ENCODE measurements around the gene OSBPL3. TPM values are rescaled to one million over a fixed set of nuclear protein-coding genes. Genes with fewer than 3 reads are reported as not detected.

The OSBPL3 gene
- total RNA-seq, 2 donors from 2014 or later = 3.1 to 8.2 TPM

- Histone ChIP-seq H3K9me3 (no peaks in the 10 kb centered on the region), H3K4me1 (peaks cover 27% of the 10 kb centered on the region), H3K36me3 (replicated peaks in 1 of 2; ENCODE audit: insufficient read depth in 1 of 2, low read depth in 2 of 2) (no peaks in the 10 kb centered on the region), H3K27me3 (no peaks in the 10 kb centered on the region), H3K27ac (peak overlapping the region in 3 of 4 donors; percentile 44 to 72 (median 71)), H3K4me3 (no peak overlapping the region)
- intact Hi-C loops (cut with DNase I) = no loop called here
- ATAC-seq = no peak
- WGBS, 2 donors = 80 to 83% methylated on average over 2 of the region's 2 CpGs
- no peak for DNase-seq
- TF ChIP-seq CTCF (IDR thresholded peaks at IDR 0.05) = no peak
- no peak for TF ChIP-seq POLR2A (IDR thresholded peaks at IDR 0.05)
These were observed 153.0 kb downstream of the OSBPL3 start for GRCh38 chr7:24827027-24827426.

GRCh38 chr7:24826662-24827020 is 153.3 kb downstream of the OSBPL3 start:
- no peaks in the 10 kb centered on the region for H3K9me3 ChIP-seq
- intact Hi-C loops (cut with DNase I) = no loop called here
- H3K27me3 ChIP-seq = no peaks in the 10 kb centered on the region
- peak overlapping the region in 3 of 4 donors; percentile 44 to 72 (median 71) for H3K27ac ChIP-seq
- no peak overlapping the region for H3K4me3 ChIP-seq
- H3K36me3 ChIP-seq (replicated peaks in 1 of 2; ENCODE audit: insufficient read depth in 1 of 2, low read depth in 2 of 2) = no peaks in the 10 kb centered on the region
- DNase-seq (no peak), ATAC-seq (no peak)
- TF ChIP-seq POLR2A (IDR thresholded peaks at IDR 0.05) = no peak
- no peak for TF ChIP-seq CTCF (IDR thresholded peaks at IDR 0.05)
- WGBS, 2 donors = 79 to 92% methylated on average over 7 of the region's 7 CpGs
- H3K4me1 ChIP-seq = peaks cover 27% of the 10 kb centered on the region

- ATAC-seq (peak; percentile 85), DNase-seq (peak in 3 of 4 donors; percentile 47 to 67 (median 54))
- peak overlapping the region in 3 of 4 donors; percentile 44 to 72 (median 71) for H3K27ac ChIP-seq
- no peak overlapping the region for H3K4me3 ChIP-seq
- H3K9me3 ChIP-seq = no peaks in the 10 kb centered on the region
- WGBS, 2 donors = 49 to 56% methylated on average over 6 of the region's 6 CpGs
- no peak for TF ChIP-seq CTCF (IDR thresholded peaks at IDR 0.05)
- no peak for TF ChIP-seq POLR2A (IDR thresholded peaks at IDR 0.05)
- intact Hi-C loops (cut with DNase I) = no loop called here
- H3K4me1 ChIP-seq = peaks cover 31% of the 10 kb centered on the region
- no peaks in the 10 kb centered on the region for H3K36me3 ChIP-seq (replicated peaks in 1 of 2; ENCODE audit: insufficient read depth in 1 of 2, low read depth in 2 of 2)
- no peaks in the 10 kb centered on the region for H3K27me3 ChIP-seq
These were observed 153.9 kb downstream of the OSBPL3 start for GRCh38 chr7:24825931-24826661.

GRCh38 chr7:24825381-24825794 is 154.6 kb downstream of the OSBPL3 start:
- H3K9me3 ChIP-seq = no peaks in the 10 kb centered on the region
- 19 to 26% methylated on average over 1 of the region's 1 CpG for WGBS, 2 donors
- H3K36me3 ChIP-seq (replicated peaks in 1 of 2; ENCODE audit: insufficient read depth in 1 of 2, low read depth in 2 of 2) = no peaks in the 10 kb centered on the region
- peaks cover 38% of the 10 kb centered on the region for H3K4me1 ChIP-seq
- H3K27ac ChIP-seq = peak overlapping the region in 3 of 4 donors; percentile 44 to 72 (median 71)
- H3K27me3 ChIP-seq = no peaks in the 10 kb centered on the region
- no peak overlapping the region for H3K4me3 ChIP-seq
- DNase-seq (no peak), ATAC-seq (no peak)
- intact Hi-C loops (cut with DNase I) = no loop called here
- TF ChIP-seq POLR2A (IDR thresholded peaks at IDR 0.05) (no peak), CTCF (IDR thresholded peaks at IDR 0.05) (no peak)

GRCh38 chr7:24824896-24825295 is 155.1 kb downstream of the OSBPL3 start:
- 84 to 89% methylated on average over 3 of the region's 3 CpGs for WGBS, 2 donors
- Histone ChIP-seq H3K36me3 (replicated peaks in 1 of 2; ENCODE audit: insufficient read depth in 1 of 2, low read depth in 2 of 2) (no peaks in the 10 kb centered on the region), H3K27me3 (no peaks in the 10 kb centered on the region), H3K4me3 (no peak overlapping the region), H3K27ac (peak overlapping the region in 2 of 4 donors; percentile 44 to 72), H3K9me3 (no peaks in the 10 kb centered on the region), H3K4me1 (peaks cover 42% of the 10 kb centered on the region)
- DNase-seq (no peak), ATAC-seq (no peak)
- TF ChIP-seq POLR2A (IDR thresholded peaks at IDR 0.05) = no peak
- TF ChIP-seq CTCF (IDR thresholded peaks at IDR 0.05) = no peak
- intact Hi-C loops (cut with DNase I) = no loop called here

All from body of pancreas (tissue), 4 donors.